ENCODE data around the gene SORCS2.

Gene SORCS2

DNA sequence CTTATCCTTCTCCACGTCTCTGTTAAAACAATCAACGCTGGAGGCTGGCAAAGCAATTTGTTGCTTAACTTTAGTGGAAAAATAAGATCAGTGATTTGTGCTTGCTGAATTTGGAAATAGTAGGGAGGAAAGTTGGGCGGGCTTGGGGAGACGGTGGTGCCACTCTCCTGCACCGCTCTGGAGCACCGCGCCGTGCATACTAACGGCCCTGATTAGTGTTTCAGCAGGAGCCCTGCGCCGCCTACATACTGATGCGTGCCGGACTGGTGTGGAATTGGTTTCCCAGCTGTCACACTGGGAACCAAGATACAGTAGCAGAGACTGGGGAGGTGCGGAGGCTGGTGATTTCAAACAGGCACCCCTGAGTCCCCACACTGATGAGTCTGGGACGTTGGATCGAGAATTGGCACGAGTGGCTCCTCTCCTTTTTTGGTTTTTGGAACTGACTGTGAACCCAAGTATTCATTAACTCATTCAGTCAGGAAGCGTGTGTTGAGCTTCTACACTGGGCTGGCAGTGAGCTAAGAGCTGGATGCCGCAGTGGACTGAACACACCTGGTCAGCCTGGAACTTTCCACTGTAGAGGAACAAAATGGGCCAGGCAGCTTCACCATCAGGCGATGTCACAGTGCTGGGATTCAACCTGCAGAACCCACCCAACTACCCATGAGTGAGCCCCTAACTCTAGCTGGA, 271.4 kb downstream of the SORCS2 start:
- TF ChIP-seq POLR2A (IDR thresholded peaks at IDR 0.05; ENCODE audit: low read length), result no peak
- TF ChIP-seq GATA1 (IDR thresholded peaks at IDR 0.05; ENCODE audit: low read depth, low read length), result no peak
- no peak for DNase-seq

GRCh38 chr4:7464259-7464655, 271.9 kb downstream of the SORCS2 start:
- TF ChIP-seq POLR2A (IDR thresholded peaks at IDR 0.05; ENCODE audit: low read length) (no peak), GATA1 (IDR thresholded peaks at IDR 0.05; ENCODE audit: low read depth, low read length) (no peak)
- DNase-seq, result no peak

- no peak for DNase-seq
- no peak for TF ChIP-seq POLR2A (IDR thresholded peaks at IDR 0.05; ENCODE audit: low read length)
- TF ChIP-seq GATA1 (IDR thresholded peaks at IDR 0.05; ENCODE audit: low read depth, low read length), result no peak
These were observed 272.7 kb downstream of the SORCS2 start for GRCh38 chr4:7465017-7465416.

GRCh38 chr4:7466215-7466614, 273.9 kb downstream of the SORCS2 start:
- TF ChIP-seq GATA1 (IDR thresholded peaks at IDR 0.05; ENCODE audit: low read depth, low read length), result no peak
- no peak for TF ChIP-seq POLR2A (IDR thresholded peaks at IDR 0.05; ENCODE audit: low read length)
- no peak for DNase-seq

DNA sequence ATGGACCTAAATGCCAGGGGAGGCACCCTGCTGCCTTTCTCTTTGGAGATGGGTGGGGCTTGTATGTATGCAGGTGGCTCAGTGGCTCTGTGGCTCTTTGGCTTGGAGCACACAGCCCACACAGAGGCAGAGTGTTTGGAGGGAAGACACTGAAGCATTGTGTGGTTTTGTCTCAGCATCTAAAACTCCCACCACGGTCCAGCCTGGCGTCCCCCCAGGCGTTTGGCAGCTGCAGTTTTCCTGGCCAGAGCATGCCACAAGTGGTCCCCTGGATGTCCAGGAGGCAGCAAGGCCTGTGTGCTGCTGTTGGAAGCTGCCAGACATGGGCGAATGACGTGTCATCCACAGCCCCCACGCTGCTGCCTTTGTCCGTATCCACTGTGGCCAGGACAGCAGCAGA, 274.6 kb downstream of the SORCS2 start:
- TF ChIP-seq GATA1 (IDR thresholded peaks at IDR 0.05; ENCODE audit: low read depth, low read length), result no peak
- TF ChIP-seq POLR2A (IDR thresholded peaks at IDR 0.05; ENCODE audit: low read length), result no peak

GRCh38 chr4:7467471-7467870, 275.1 kb downstream of the SORCS2 start:
- no peak for DNase-seq
- TF ChIP-seq GATA1 (IDR thresholded peaks at IDR 0.05; ENCODE audit: low read depth, low read length), result no peak
- no peak for TF ChIP-seq POLR2A (IDR thresholded peaks at IDR 0.05; ENCODE audit: low read length)

More for the DNA sequence above, 274.6 kb downstream of the SORCS2 start:
- DNase-seq, result no peak

GRCh38 chr4:7469023-7469422, 276.7 kb downstream of the SORCS2 start:
- no peak for TF ChIP-seq POLR2A (IDR thresholded peaks at IDR 0.05; ENCODE audit: low read length)
- TF ChIP-seq GATA1 (IDR thresholded peaks at IDR 0.05; ENCODE audit: low read depth, low read length), result no peak
- DNase-seq, result no peak

- no peak for DNase-seq
- TF ChIP-seq POLR2A (IDR thresholded peaks at IDR 0.05; ENCODE audit: low read length) (no peak), GATA1 (IDR thresholded peaks at IDR 0.05; ENCODE audit: low read depth, low read length) (no peak)
These were observed 277.8 kb downstream of the SORCS2 start for GRCh38 chr4:7470111-7470510.

- no peak for TF ChIP-seq POLR2A (IDR thresholded peaks at IDR 0.05; ENCODE audit: low read length)
- TF ChIP-seq GATA1 (IDR thresholded peaks at IDR 0.05; ENCODE audit: low read depth, low read length), result no peak
- DNase-seq, result no peak
These were observed 278.3 kb downstream of the SORCS2 start for GRCh38 chr4:7470522-7471128.

DNA sequence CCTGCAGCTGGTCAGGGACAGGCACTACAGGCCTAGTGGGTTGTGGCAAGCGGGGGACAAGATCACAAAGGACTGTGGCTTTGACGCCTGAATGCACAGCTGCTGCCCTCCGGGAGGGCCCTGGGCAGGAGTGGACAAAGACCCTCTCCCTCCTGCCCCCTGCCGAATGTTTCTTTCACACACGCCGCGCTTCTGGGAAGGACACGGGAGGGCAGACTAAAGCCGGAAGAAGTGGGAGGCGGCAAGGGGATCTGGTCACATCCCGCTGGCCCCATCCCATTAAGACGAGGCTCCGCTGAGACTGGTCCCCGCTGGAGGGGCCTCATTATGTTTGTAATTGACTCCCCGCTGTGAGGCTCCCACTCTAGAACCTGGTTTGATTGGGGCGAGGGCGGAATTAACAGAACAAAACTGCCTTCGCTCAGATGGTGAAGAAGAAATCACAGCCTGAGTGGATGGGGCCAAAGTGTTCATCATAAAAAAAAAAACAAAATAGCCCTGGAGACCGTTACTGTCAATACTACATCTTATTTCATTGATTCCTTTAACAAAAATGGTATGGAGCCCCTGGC, 280.2 kb downstream of the SORCS2 start:
- no peak for TF ChIP-seq POLR2A (IDR thresholded peaks at IDR 0.05; ENCODE audit: low read length)
- no peak for TF ChIP-seq GATA1 (IDR thresholded peaks at IDR 0.05; ENCODE audit: low read depth, low read length)
- no peak for DNase-seq

DNA sequence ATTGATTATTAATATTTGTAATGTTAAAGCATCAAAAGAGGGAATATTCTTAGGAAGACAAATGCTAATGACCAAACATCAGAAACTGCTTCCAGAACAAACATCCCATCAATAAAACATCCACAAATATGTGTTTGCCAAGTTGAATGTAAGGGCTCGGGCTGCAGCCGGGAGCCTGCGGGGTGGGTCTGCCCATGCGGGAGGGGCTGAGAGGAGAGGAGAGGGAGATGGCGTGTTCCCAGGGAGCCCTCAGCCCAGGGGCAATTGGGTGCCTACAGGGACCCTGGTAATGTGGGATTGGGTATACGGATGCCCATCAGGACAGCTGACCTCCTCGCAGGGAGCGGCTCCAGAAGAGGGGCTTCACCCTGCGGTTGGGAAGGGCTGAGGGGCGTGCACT, 280.7 kb downstream of the SORCS2 start:
- no peak for DNase-seq
- TF ChIP-seq POLR2A (IDR thresholded peaks at IDR 0.05; ENCODE audit: low read length), result no peak
- TF ChIP-seq GATA1 (IDR thresholded peaks at IDR 0.05; ENCODE audit: low read depth, low read length), result no peak

DNA sequence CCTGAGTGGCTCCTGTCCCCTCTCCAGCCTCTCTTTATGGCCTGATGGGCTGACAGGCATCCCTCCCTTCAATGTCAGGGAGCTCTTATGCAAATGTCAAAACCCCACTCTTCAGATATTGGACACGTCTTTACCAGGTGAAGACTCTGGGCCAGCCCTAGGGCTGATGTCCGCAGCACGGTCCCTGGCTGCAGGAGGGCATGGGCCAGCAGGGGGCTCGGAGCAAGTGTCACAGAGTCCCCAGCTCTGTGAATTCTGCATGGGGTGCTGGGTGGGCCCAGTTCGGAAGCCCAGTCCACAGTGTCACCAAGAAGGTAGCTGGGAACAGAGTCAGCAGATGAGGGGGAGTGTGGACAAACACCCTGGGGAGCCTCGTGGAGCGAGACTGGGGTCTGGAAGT, 282.0 kb downstream of the SORCS2 start:
- no peak for DNase-seq
- no peak for TF ChIP-seq POLR2A (IDR thresholded peaks at IDR 0.05; ENCODE audit: low read length)
- no peak for TF ChIP-seq GATA1 (IDR thresholded peaks at IDR 0.05; ENCODE audit: low read depth, low read length)

GRCh38 chr4:7475207-7475606, 282.9 kb downstream of the SORCS2 start:
- DNase-seq, result no peak
- TF ChIP-seq POLR2A (IDR thresholded peaks at IDR 0.05; ENCODE audit: low read length), result no peak
- no peak for TF ChIP-seq GATA1 (IDR thresholded peaks at IDR 0.05; ENCODE audit: low read depth, low read length)

DNA sequence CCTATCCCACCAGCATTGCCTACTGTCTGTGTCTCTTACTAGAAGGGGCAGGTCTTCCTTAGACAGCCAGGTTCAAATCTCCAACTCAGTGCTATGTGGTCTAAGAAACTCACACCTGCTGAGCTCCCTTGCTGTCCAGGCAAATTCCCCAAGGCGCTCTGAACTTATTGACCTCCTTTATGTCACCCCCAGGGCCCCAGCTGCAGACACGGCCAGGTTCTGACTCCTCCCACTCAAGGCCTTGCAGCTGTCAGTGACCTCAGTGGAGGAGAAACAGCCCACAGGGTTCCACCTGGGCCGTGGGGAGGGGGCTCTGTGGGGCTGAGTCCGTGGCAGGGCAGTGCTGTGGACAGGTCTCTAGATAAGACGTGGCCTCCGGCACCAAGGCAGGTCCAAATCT, 284.5 kb downstream of the SORCS2 start:
- no peak for TF ChIP-seq GATA1 (IDR thresholded peaks at IDR 0.05; ENCODE audit: low read depth, low read length)
- no peak for TF ChIP-seq POLR2A (IDR thresholded peaks at IDR 0.05; ENCODE audit: low read length)
- DNase-seq, result no peak

DNA sequence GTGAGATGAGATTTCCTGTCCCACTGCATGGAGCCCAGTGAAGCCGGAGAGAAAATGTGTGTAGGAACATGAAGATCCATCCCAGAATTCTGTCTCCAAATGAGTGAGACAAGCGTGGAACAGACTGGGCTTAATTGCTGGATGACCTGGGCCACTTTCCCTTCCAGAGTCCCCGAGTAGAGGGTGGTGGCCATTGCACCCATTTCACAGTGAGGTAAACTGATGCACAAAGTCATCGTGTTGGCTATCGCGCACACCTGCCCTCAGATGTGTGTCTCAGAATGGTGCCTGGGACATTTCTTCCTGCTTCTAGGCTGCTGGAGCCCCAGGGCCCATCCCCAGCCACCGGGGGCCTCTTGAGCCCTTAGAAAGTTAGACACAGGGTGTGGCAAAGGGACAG, 285.4 kb downstream of the SORCS2 start:
- DNase-seq, result no peak
- TF ChIP-seq POLR2A (IDR thresholded peaks at IDR 0.05; ENCODE audit: low read length) (no peak), GATA1 (IDR thresholded peaks at IDR 0.05; ENCODE audit: low read depth, low read length) (no peak)
